HepG2 (cell line): ENCODE data around the gene RTF1. TPM values are rescaled to one million over a fixed set of nuclear protein-coding genes. Genes with fewer than 3 reads are reported as not detected.

Experiments
- AGO1 ChIP-seq: fragments of 200-400 bp; formaldehyde crosslinking; IDR thresholded peaks from 2 replicates; pipeline ENCODE4 v1.6.1; 2017; ENCODE audit warnings: mild to moderate bottlenecking, low read depth, low read length, moderate library complexity; ENCODE audit not compliant: poor library complexity, severe bottlenecking
- ARID3A ChIP-seq: IDR thresholded peaks from 2 replicates; pipeline ENCODE4 v1.6.1; 2012; ENCODE audit warnings: low read depth, low read length, improper control_type of control experiment
- CBX5 ChIP-seq: sonication (generic); formaldehyde crosslinking; IDR thresholded peaks from 2 replicates; pipeline ENCODE4 v1.4.0; 2020; ENCODE audit warnings: missing genetic modification reagents, borderline replicate concordance
- CHCHD3 ChIP-seq: sonication (generic); formaldehyde crosslinking; IDR thresholded peaks from 2 replicates; pipeline ENCODE4 v1.8.0; 2022; ENCODE audit warnings: mild to moderate bottlenecking, missing genetic modification reagents, moderate library complexity
- ETV6 ChIP-seq: sonication (generic); formaldehyde crosslinking; conservative IDR thresholded peaks from 2 replicates; pipeline ENCODE4 v1.4.0; 2020; ENCODE audit warnings: missing genetic modification reagents
- KDM3A ChIP-seq: IDR thresholded peaks from 2 replicates; pipeline ENCODE4 v1.6.1; 2018; ENCODE audit warnings: low read depth, missing compliant biosample characterization
- POLR2AphosphoS2 ChIP-seq: IDR thresholded peaks from 2 replicates; pipeline ENCODE4 v1.6.1; 2011; ENCODE audit warnings: low read depth, low read length, improper control_type of control experiment
- RBM39 ChIP-seq: fragments of 200-400 bp; formaldehyde crosslinking; IDR thresholded peaks from one replicate; pipeline ENCODE4 v1.6.1; 2018; ENCODE audit warnings: antibody characterized with exemption, mild to moderate bottlenecking, low read depth, low read length; ENCODE audit not compliant: poor library complexity, severe bottlenecking
- RFXAP ChIP-seq: sonication (generic); formaldehyde crosslinking; IDR thresholded peaks from 2 replicates; pipeline ENCODE4 v1.4.0; 2020; ENCODE audit warnings: missing genetic modification reagents, borderline replicate concordance
- SMAD1 ChIP-seq: sonication (generic); formaldehyde crosslinking; IDR thresholded peaks from 2 replicates; pipeline ENCODE4 v1.4.0; 2020; ENCODE audit warnings: missing genetic modification reagents, low read depth, mild to moderate bottlenecking, borderline replicate concordance
- SMAD3 ChIP-seq: sonication (generic); formaldehyde crosslinking; IDR thresholded peaks from 2 replicates; pipeline ENCODE4 v1.4.0; 2020; ENCODE audit warnings: missing genetic modification reagents
- SNAPC4 ChIP-seq: sonication (generic); formaldehyde crosslinking; IDR thresholded peaks from 2 replicates; pipeline ENCODE4 v1.4.0; 2020; ENCODE audit warnings: mild to moderate bottlenecking, missing genetic modification reagents
- UBTF ChIP-seq: sonication (generic); formaldehyde crosslinking; IDR thresholded peaks from 2 replicates; pipeline ENCODE4 v1.4.0; 2020; ENCODE audit warnings: mild to moderate bottlenecking, missing genetic modification reagents
- YY1 ChIP-seq: IDR thresholded peaks from 2 replicates; pipeline ENCODE4 v1.6.1; 2011; ENCODE audit warnings: low read length, low read depth, moderate library complexity, mild to moderate bottlenecking; ENCODE audit not compliant: insufficient read depth, insufficient replicate concordance
- ZNF18 ChIP-seq: sonication (generic); formaldehyde crosslinking; IDR thresholded peaks from 2 replicates; pipeline ENCODE4 v1.8.0; 2022; ENCODE audit warnings: mild to moderate bottlenecking, missing genetic modification reagents; ENCODE audit not compliant: insufficient replicate concordance
- ZNF589 ChIP-seq: sonication (generic); formaldehyde crosslinking; conservative IDR thresholded peaks from 2 replicates; pipeline ENCODE4 v1.8.0; 2022; ENCODE audit warnings: mild to moderate bottlenecking, moderate library complexity, missing genetic modification reagents
- polyA plus RNA-seq, 8 experiments: library from polyadenylated mRNA; depleted of rRNA in 3 of 8; stranded (reverse) in 7 of 8; unstranded in 1 of 8; fragments of >200 nt; fragmentation: Illumina TruSeq in 4 of 8; extraction: Trizol in 4 of 8; gene quantifications; 2 replicates each; pipeline versions ENCODE4 v1.2.1 to v1.2.3, GENCODE V29; 2011 to 2016; ENCODE audit warnings: low read depth in 4 of 8, missing spikeins in 1 of 8, mixed read lengths in 1 of 8; ENCODE audit not compliant: insufficient read depth in 1 of 8
- total RNA-seq, 5 experiments: library from RNA; depleted of rRNA; stranded (reverse); fragments of >200 nt; fragmentation: Illumina TruSeq; extraction: Trizol; gene quantifications; 2 replicates each; pipeline ENCODE4 v1.2.3, GENCODE V29; 2016; ENCODE audit warnings: low read depth in 1 of 5

The RTF1 gene
- total and polyA plus RNA-seq, 2 of the 13 experiments (the other 11 are each of a cell fraction or from before 2014, with no cell fraction given), result 13.9 to 17.9 TPM

GRCh38 chr15:41417418-41418195 lies 712 bp downstream of the RTF1 start (continued):
- TF ChIP-seq RBM39 (no peak), SNAPC4 (CRISPR knock-in tag) (no peak), SMAD1 (CRISPR knock-in tag) (no peak), ETV6 (CRISPR knock-in tag) (no peak), UBTF (CRISPR knock-in tag) (peak; percentile 76), CHCHD3 (no peak), POLR2AphosphoS2 (no peak), CBX5 (CRISPR knock-in tag) (no peak), RFXAP (CRISPR knock-in tag) (no peak), KDM3A (CRISPR knock-in tag) (no peak), ARID3A (no peak), YY1 (no peak), SMAD3 (CRISPR knock-in tag) (no peak), ZNF589 (CRISPR knock-in tag) (no peak), AGO1 (no peak), ZNF18 (CRISPR knock-in tag) (no peak)
